ENCODE results near the gene SYTL2. TPM values are rescaled to one million over a fixed set of nuclear protein-coding genes. Genes with fewer than 3 reads are reported as not detected.
"Not testable (repeated sequence)": the region's sequence is repeated elsewhere in the genome, so short reads cannot be mapped to it uniquely, and the experiment has no call there.

SYTL2 gene
- total and polyA plus RNA-seq, 4 donors = 24.0 to 34.7 (median 26.5) TPM

GRCh38 chr11:85685125-85685819 is 125.7 kb downstream of the SYTL2 start:
- H3K27ac ChIP-seq (ENCODE audit: low read depth, low read length) = peak overlapping the region; percentile 73

DNA sequence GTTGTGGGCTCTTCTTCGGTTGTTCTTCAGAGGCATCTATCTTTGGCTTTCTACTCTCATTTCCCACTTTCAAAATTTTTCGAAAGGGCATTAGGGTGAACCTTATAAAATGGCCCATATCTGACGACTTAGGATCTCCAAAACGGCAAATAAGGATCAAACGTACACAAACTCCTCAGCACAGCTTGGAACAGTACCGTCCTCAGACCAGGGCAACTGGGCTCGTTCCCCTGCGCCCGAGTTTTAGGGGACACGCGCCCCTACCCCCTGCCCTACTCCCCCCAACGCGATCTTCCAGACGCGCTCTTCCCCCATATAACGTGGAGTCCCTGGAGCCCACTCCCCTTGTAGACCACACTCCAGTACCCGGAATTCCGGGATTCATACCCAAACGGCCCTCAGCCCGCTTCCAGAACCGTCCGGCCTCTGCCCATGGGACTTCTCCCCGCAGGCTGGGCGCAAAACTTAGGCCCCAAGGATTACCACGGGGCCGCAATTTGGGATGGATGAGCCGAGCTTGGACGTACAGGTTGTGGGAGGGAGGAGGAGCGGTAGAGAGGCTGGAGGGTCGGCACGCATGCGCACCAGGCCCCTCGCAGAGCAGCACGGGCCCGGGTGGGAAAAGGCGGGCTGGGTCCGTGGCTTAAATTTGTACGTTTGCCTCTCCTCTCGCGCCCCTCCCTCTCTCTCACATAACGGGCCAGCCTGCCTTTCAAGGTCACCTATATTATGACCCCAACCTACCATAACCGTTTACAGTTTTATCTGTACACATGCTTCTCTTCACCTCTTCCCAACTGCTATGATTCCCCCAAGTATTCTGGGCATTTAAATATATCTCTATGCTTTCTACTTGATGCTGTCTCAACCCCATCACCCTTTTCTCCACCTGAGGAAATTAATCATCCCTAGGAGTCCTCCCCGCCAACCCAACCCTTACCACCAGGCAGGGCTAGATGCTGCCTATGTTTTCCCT is 128.3 kb downstream of the SYTL2 start:
- peak overlapping the region; percentile 64 for H3K4me3 ChIP-seq (ENCODE audit: low read depth, low read length)
- peak in 5 of 6 donors; percentile 58 to 95 (median 75) for DNase-seq (ENCODE audit: low read depth in 4 of 6, low spot score in 6 of 6)
- H3K27me3 ChIP-seq (ENCODE audit: control insufficient read depth, insufficient read depth, low read length) = no peaks in the 10 kb centered on the region
- WGBS (ENCODE audit: insufficient coverage) = 33% methylated on average over 40 of the region's 43 CpGs
- H3K4me1 ChIP-seq (ENCODE audit: control insufficient read depth, insufficient read depth, low read length) = peaks cover 11% of the 10 kb centered on the region
- no peak overlapping the region for H3K27ac ChIP-seq (ENCODE audit: low read depth, low read length)
- no peaks in the 10 kb centered on the region for H3K36me3 ChIP-seq (ENCODE audit: control insufficient read depth, insufficient read depth, low read length)
- no peaks in the 10 kb centered on the region for H3K9me3 ChIP-seq (ENCODE audit: control insufficient read depth, insufficient read depth, low read length)

More at GRCh38 chr11:85685125-85685819, 125.7 kb downstream of the SYTL2 start:
- Histone ChIP-seq H3K36me3 (ENCODE audit: control insufficient read depth, insufficient read depth, low read length) (no peaks in the 10 kb centered on the region), H3K9me3 (ENCODE audit: control insufficient read depth, insufficient read depth, low read length) (no peaks in the 10 kb centered on the region), H3K27me3 (ENCODE audit: control insufficient read depth, insufficient read depth, low read length) (no peaks in the 10 kb centered on the region), H3K4me1 (ENCODE audit: control insufficient read depth, insufficient read depth, low read length) (peaks cover 11% of the 10 kb centered on the region), H3K4me3 (ENCODE audit: low read depth, low read length) (peak overlapping the region; percentile 28)
- WGBS (ENCODE audit: insufficient coverage) = 79% methylated on average over 15 of the region's 15 CpGs
- DNase-seq (ENCODE audit: low read depth in 4 of 6, low spot score in 6 of 6) = peak in 1 of 6 donors; percentile 9

GRCh38 chr11:85680897-85681296 is 130.0 kb downstream of the SYTL2 start:
- Histone ChIP-seq H3K36me3 (ENCODE audit: control insufficient read depth, insufficient read depth, low read length) (no peaks in the 10 kb centered on the region), H3K4me1 (ENCODE audit: control insufficient read depth, insufficient read depth, low read length) (peaks cover 11% of the 10 kb centered on the region), H3K9me3 (ENCODE audit: control insufficient read depth, insufficient read depth, low read length) (no peaks in the 10 kb centered on the region), H3K4me3 (ENCODE audit: low read depth, low read length) (no peak overlapping the region), H3K27me3 (ENCODE audit: control insufficient read depth, insufficient read depth, low read length) (no peaks in the 10 kb centered on the region), H3K27ac (ENCODE audit: low read depth, low read length) (no peak overlapping the region)
- DNase-seq (ENCODE audit: low read depth in 4 of 6, low spot score in 6 of 6) = no peak
- 20% methylated on average over 1 of the region's 1 CpG for WGBS (ENCODE audit: insufficient coverage)

DNA sequence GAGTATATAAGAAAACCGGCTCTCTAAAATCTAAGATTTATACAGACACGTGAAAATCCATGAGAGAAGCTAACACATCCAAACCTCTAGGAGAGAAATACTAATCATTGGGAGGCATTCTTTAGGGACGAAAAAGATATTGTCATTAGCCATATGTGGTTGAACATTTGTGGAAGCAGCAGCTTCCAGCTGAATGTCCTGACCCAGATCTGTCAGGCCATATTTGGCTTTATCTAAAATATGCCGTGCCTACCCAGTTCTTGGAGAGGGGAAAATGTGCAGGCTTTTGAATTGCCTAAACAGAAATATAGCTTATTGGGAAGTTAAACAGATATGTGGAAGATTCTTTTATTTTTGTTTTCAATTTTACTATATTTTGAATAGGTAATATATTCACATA is 131.4 kb downstream of the SYTL2 start:
- Histone ChIP-seq H3K4me3 (ENCODE audit: low read depth, low read length) (no peak overlapping the region), H3K36me3 (ENCODE audit: control insufficient read depth, insufficient read depth, low read length) (no peaks in the 10 kb centered on the region), H3K27me3 (ENCODE audit: control insufficient read depth, insufficient read depth, low read length) (no peaks in the 10 kb centered on the region), H3K27ac (ENCODE audit: low read depth, low read length) (no peak overlapping the region), H3K4me1 (ENCODE audit: control insufficient read depth, insufficient read depth, low read length) (no peaks in the 10 kb centered on the region), H3K9me3 (ENCODE audit: control insufficient read depth, insufficient read depth, low read length) (no peaks in the 10 kb centered on the region)
- no peak for DNase-seq (ENCODE audit: low read depth in 4 of 6, low spot score in 6 of 6)
- 100% methylated on average over 1 of the region's 4 CpGs for WGBS (ENCODE audit: insufficient coverage)

DNA sequence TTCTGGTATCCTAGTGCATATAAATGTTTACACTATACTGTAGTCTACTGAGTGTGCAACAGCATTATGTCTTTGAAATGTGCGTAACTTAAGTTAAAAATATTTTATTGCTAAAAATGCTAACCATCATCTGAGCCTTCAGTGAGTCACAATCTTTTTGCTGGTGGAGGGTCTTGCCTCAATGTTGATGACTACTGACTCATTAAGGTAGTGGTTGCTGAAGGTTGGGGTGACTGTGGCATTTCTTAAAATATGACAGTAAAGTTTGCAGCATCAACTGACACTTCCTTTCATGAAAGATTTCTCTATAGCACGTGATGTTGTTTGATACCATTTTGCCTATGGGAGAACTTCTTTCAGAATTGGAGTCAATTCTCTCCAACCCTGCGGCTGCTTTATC is 137.5 kb downstream of the SYTL2 start:
- Histone ChIP-seq H3K9me3 (ENCODE audit: control insufficient read depth, insufficient read depth, low read length) (no peaks in the 10 kb centered on the region), H3K4me3 (ENCODE audit: low read depth, low read length) (no peak overlapping the region), H3K27ac (ENCODE audit: low read depth, low read length) (no peak overlapping the region), H3K36me3 (ENCODE audit: control insufficient read depth, insufficient read depth, low read length) (no peaks in the 10 kb centered on the region), H3K4me1 (ENCODE audit: control insufficient read depth, insufficient read depth, low read length) (no peaks in the 10 kb centered on the region), H3K27me3 (ENCODE audit: control insufficient read depth, insufficient read depth, low read length) (no peaks in the 10 kb centered on the region)
- no peak for DNase-seq (ENCODE audit: low read depth in 4 of 6, low spot score in 6 of 6)
- WGBS (ENCODE audit: insufficient coverage) = 100% methylated on average over 1 of the region's 3 CpGs

GRCh38 chr11:85672105-85672902 is 138.6 kb downstream of the SYTL2 start:
- Histone ChIP-seq H3K4me1 (ENCODE audit: control insufficient read depth, insufficient read depth, low read length) (no peaks in the 10 kb centered on the region), H3K36me3 (ENCODE audit: control insufficient read depth, insufficient read depth, low read length) (no peaks in the 10 kb centered on the region), H3K27me3 (ENCODE audit: control insufficient read depth, insufficient read depth, low read length) (no peaks in the 10 kb centered on the region), H3K9me3 (ENCODE audit: control insufficient read depth, insufficient read depth, low read length) (no peaks in the 10 kb centered on the region), H3K27ac (ENCODE audit: low read depth, low read length) (no peak overlapping the region), H3K4me3 (ENCODE audit: low read depth, low read length) (no peak overlapping the region)
- WGBS (ENCODE audit: insufficient coverage) = 83% methylated on average over 8 of the region's 8 CpGs
- DNase-seq (ENCODE audit: low read depth in 4 of 6, low spot score in 6 of 6) = no peak

DNA sequence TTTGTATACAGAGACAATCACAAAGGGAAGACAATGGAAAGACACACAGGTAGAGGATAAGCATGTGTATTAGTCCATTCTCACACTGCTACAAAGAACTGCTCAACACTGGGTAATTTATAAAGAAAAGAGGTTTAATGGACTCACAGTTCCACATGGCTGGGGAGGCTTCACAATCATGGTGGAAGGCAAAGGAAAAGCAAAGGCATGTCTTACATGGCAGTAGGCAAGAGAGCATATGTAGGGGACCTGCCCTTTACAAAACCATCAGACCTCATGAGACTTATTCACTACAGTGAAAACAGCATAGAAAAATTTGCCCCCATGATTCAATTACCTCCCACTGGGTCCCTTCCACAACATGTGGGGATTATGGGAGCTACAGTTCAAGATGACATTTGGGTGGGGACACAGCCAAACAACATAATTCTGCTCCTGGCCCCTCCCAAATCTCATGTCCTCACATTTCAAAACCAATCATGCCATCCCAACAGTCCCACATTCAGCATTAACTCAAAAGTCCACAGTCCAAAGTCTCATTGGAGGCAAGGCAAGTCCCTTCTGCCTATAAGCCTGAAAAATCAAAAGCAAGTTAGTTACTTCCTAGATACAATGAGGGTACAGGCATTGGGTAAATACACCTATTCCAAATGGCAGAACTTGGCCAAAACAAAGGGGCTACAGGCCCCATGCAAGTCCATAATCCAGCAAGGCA is 139.8 kb downstream of the SYTL2 start:
- not testable (repeated sequence) for H3K9me3 ChIP-seq (ENCODE audit: control insufficient read depth, insufficient read depth, low read length); DNase-seq (ENCODE audit: low read depth in 4 of 6, low spot score in 6 of 6); H3K27me3 ChIP-seq (ENCODE audit: control insufficient read depth, insufficient read depth, low read length); H3K36me3 ChIP-seq (ENCODE audit: control insufficient read depth, insufficient read depth, low read length); H3K27ac ChIP-seq (ENCODE audit: low read depth, low read length); H3K4me1 ChIP-seq (ENCODE audit: control insufficient read depth, insufficient read depth, low read length); H3K4me3 ChIP-seq (ENCODE audit: low read depth, low read length)

- H3K36me3 ChIP-seq (ENCODE audit: control insufficient read depth, insufficient read depth, low read length) = no peaks in the 10 kb centered on the region
Observed at GRCh38 chr11:85668157-85668556, 142.8 kb downstream of the SYTL2 start.

GRCh38 chr11:85666687-85667086 is 144.3 kb downstream of the SYTL2 start:
- H3K27me3 ChIP-seq (ENCODE audit: control insufficient read depth, insufficient read depth, low read length) = no peaks in the 10 kb centered on the region
- no CpG with 5 or more reads among the region's 3 CpGs for WGBS (ENCODE audit: insufficient coverage)
- H3K4me1 ChIP-seq (ENCODE audit: control insufficient read depth, insufficient read depth, low read length) = no peaks in the 10 kb centered on the region
- no peak overlapping the region for H3K27ac ChIP-seq (ENCODE audit: low read depth, low read length)
- no peak overlapping the region for H3K4me3 ChIP-seq (ENCODE audit: low read depth, low read length)
- DNase-seq (ENCODE audit: low read depth in 4 of 6, low spot score in 6 of 6) = no peak
- no peaks in the 10 kb centered on the region for H3K36me3 ChIP-seq (ENCODE audit: control insufficient read depth, insufficient read depth, low read length)
- H3K9me3 ChIP-seq (ENCODE audit: control insufficient read depth, insufficient read depth, low read length) = no peaks in the 10 kb centered on the region

More at GRCh38 chr11:85668157-85668556, 142.8 kb downstream of the SYTL2 start:
- Histone ChIP-seq H3K4me3 (ENCODE audit: low read depth, low read length) (no peak overlapping the region), H3K9me3 (ENCODE audit: control insufficient read depth, insufficient read depth, low read length) (no peaks in the 10 kb centered on the region), H3K27ac (ENCODE audit: low read depth, low read length) (no peak overlapping the region), H3K27me3 (ENCODE audit: control insufficient read depth, insufficient read depth, low read length) (no peaks in the 10 kb centered on the region), H3K4me1 (ENCODE audit: control insufficient read depth, insufficient read depth, low read length) (no peaks in the 10 kb centered on the region)
- DNase-seq (ENCODE audit: low read depth in 4 of 6, low spot score in 6 of 6) = no peak
- WGBS (ENCODE audit: insufficient coverage) = no CpG with 5 or more reads among the region's 1 CpG

Data from spinal cord (tissue), 10 donors.